Gastrocnemius medialis (tissue), 4 donors: ENCODE data around the gene RAD54L.

Source experiments
- POLR2A ChIP-seq, 2 donors: fragments of 450-650 bp; IDR thresholded peaks; one replicate each; pipeline ENCODE4 v1.6.1; 2017; ENCODE audit warnings: antibody characterized with exemption in 2 of 2, mild to moderate bottlenecking in 2 of 2, moderate library complexity in 2 of 2
- TF ChIP-seq, protein P1 (sequence below), 5 experiments: fragments of 450-650 bp in 3 of 5; fragments of 200-600 bp in 2 of 5; sonication (generic) in 2 of 5; IDR thresholded peaks in 4 of 5; conservative IDR thresholded peaks in 1 of 5; 1 replicate in 4 of 5; 2 replicates in 1 of 5; pipeline ENCODE4 v1.5.1; 2016 to 2019; ENCODE audit warnings: antibody characterized with exemption in 5 of 5, mild to moderate bottlenecking in 3 of 5, moderate library complexity in 3 of 5

DNA sequence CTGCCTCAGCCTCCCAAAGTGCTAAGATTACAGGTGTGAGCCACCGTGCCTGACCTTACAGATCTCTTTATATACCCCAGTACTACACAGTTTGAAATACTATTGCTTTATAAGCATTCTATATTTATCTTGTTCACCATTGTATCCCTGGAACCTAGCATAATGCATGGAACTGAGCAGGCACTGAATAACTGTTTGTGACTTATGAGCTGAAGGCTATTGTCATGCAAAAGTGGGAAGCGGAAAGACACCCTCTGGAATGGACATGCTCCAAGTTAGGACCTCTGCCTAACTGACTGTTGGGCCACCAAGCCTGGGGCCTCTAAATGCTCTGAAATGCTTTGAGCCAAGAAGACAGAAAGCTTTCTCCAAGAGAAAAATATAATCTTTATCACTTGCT lies 47.7 kb downstream of the RAD54L start:
- TF ChIP-seq, protein P1, sequence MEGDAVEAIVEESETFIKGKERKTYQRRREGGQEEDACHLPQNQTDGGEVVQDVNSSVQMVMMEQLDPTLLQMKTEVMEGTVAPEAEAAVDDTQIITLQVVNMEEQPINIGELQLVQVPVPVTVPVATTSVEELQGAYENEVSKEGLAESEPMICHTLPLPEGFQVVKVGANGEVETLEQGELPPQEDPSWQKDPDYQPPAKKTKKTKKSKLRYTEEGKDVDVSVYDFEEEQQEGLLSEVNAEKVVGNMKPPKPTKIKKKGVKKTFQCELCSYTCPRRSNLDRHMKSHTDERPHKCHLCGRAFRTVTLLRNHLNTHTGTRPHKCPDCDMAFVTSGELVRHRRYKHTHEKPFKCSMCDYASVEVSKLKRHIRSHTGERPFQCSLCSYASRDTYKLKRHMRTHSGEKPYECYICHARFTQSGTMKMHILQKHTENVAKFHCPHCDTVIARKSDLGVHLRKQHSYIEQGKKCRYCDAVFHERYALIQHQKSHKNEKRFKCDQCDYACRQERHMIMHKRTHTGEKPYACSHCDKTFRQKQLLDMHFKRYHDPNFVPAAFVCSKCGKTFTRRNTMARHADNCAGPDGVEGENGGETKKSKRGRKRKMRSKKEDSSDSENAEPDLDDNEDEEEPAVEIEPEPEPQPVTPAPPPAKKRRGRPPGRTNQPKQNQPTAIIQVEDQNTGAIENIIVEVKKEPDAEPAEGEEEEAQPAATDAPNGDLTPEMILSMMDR (IDR thresholded peaks at IDR 0.05 in 4 of 5, conservative IDR thresholded peaks at IDR 0.05 in 1 of 5) = no peak
- TF ChIP-seq POLR2A (IDR thresholded peaks at IDR 0.05) = no peak
